Hepatocyte (in vitro differentiated cells): ENCODE measurements around the gene SMKR1. TPM values are rescaled to one million over a fixed set of nuclear protein-coding genes. Genes with fewer than 3 reads are reported as not detected.

Source experiments
- DNase-seq: peaks from one replicate; pipeline ENCODE4 v3.0.0-alpha.2; 2016; ENCODE audit warnings: low spot score
- H2AFZ ChIP-seq: fragments of 200-600 bp; sonication (generic); 2 replicates; pipeline ENCODE4 v1.6.0; 2016; ENCODE audit warnings: antibody characterized with exemption, mild to moderate bottlenecking
- H3K27ac ChIP-seq: fragments of 200-600 bp; sonication (generic); 2 replicates; pipeline ENCODE4 v1.5.1; 2016; ENCODE audit warnings: mild to moderate bottlenecking
- H3K27me3 ChIP-seq: fragments of 200-600 bp; sonication (generic); 2 replicates; pipeline ENCODE4 v1.6.1; 2016
- H3K36me3 ChIP-seq: fragments of 200-600 bp; sonication (generic); replicated peaks from 2 replicates; pipeline ENCODE4 v1.5.1; 2016; ENCODE audit warnings: low read depth; ENCODE audit not compliant: insufficient read depth
- H3K4me1 ChIP-seq: fragments of 200-600 bp; sonication (generic); 2 replicates; pipeline ENCODE4 v1.5.1; 2016; ENCODE audit warnings: mild to moderate bottlenecking, moderate library complexity; ENCODE audit not compliant: insufficient read depth
- H3K4me2 ChIP-seq: fragments of 200-600 bp; sonication (generic); 2 replicates; pipeline ENCODE4 v1.6.0; 2016
- H3K4me3 ChIP-seq: fragments of 200-600 bp; sonication (generic); 2 replicates; pipeline ENCODE4 v1.5.1; 2016; ENCODE audit warnings: mild to moderate bottlenecking
- H3K79me2 ChIP-seq: fragments of 200-600 bp; sonication (generic); 2 replicates; pipeline ENCODE4 v1.6.0; 2017; ENCODE audit warnings: mild to moderate bottlenecking
- H3K9me2 ChIP-seq: fragments of 200-600 bp; sonication (generic); replicated peaks from 2 replicates; pipeline ENCODE4 v1.6.0; 2017; ENCODE audit warnings: mild to moderate bottlenecking; ENCODE audit not compliant: insufficient read depth
- H3K9me3 ChIP-seq: fragments of 200-600 bp; sonication (generic); 2 replicates; pipeline ENCODE4 v1.5.1; 2016; ENCODE audit warnings: low read depth, mild to moderate bottlenecking
- H4K20me1 ChIP-seq: fragments of 200-600 bp; sonication (generic); 2 replicates; pipeline ENCODE4 v1.6.0; 2016; ENCODE audit warnings: mild to moderate bottlenecking; ENCODE audit not compliant: insufficient read depth, poor library complexity, severe bottlenecking
- EZH2 ChIP-seq: fragments of 200-600 bp; sonication (generic); IDR thresholded peaks from 2 replicates; pipeline ENCODE4 v1.6.1; 2016; ENCODE audit warnings: antibody characterized with exemption, mild to moderate bottlenecking, borderline replicate concordance
- EZH2phosphoT487 ChIP-seq: fragments of 200-600 bp; sonication (generic); IDR thresholded peaks from one replicate; pipeline ENCODE4 v1.6.1; 2018; ENCODE audit warnings: antibody characterized with exemption, mild to moderate bottlenecking, low read depth, moderate library complexity; ENCODE audit not compliant: unreplicated experiment, severe bottlenecking
- WGBS: methylation state at CpG from one replicate; pipeline ENCODE4 v1.1.6; 2016; ENCODE audit warnings: low lambda C conversion rate; ENCODE audit errors: missing lambda C conversion rate; 5-methylcytosine and 5-hydroxymethylcytosine counted together
- polyA plus RNA-seq: library from polyadenylated mRNA; unstranded; fragments of >200 nt; fragmentation: Nextera tagmentation; extraction: Ambion mirVana; gene quantifications from 2 replicates; pipeline ENCODE4 v1.2.1, GENCODE V29; 2016
- total RNA-seq: library from RNA; depleted of rRNA; stranded (reverse); fragments of >200 nt; gene quantifications from 2 replicates; pipeline ENCODE4 v1.2.3, GENCODE V29; 2014
- TF ChIP-seq, protein P1 (sequence below): fragments of 200-600 bp; sonication (generic); IDR thresholded peaks from 2 replicates; pipeline ENCODE4 v1.5.1; 2016; ENCODE audit warnings: antibody characterized with exemption, mild to moderate bottlenecking; ENCODE audit not compliant: poor library complexity

SMKR1 gene
- total and polyA plus RNA-seq, 2 experiments from 2014 or later = 0.37 TPM; not detected in 1

DNA sequence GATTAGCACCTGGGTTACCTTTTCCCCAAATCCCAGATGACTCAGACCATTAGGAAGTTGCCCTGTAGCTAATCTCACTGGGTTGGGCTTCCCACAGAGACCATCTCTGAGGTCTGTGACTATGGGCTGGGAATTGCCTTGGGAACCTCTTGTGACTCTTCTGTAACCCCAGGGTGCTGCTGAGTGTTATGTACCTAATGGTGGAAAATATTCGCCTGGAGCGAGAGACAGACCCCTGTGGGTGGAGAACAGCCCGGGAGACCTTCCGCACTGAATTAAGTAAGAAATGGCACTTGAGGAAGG is 48.1 kb upstream of the SMKR1 start:
- WGBS = 76% methylated on average over 4 of the region's 4 CpGs
- Histone ChIP-seq H3K27ac (no peak overlapping the region), H3K27me3 (no peaks in the 10 kb centered on the region), H4K20me1 (no peaks in the 10 kb centered on the region), H3K4me3 (no peak overlapping the region), H3K36me3 (no peaks in the 10 kb centered on the region), H3K9me3 (no peaks in the 10 kb centered on the region), H3K4me2 (no peak overlapping the region), H3K9me2 (no peaks in the 10 kb centered on the region), H3K4me1 (no peaks in the 10 kb centered on the region), H3K79me2 (no peaks in the 10 kb centered on the region), H2AFZ (no peak overlapping the region)
- no peak for DNase-seq
- TF ChIP-seq EZH2 (no peak), EZH2phosphoT487 (no peak)
- TF ChIP-seq, protein P1, sequence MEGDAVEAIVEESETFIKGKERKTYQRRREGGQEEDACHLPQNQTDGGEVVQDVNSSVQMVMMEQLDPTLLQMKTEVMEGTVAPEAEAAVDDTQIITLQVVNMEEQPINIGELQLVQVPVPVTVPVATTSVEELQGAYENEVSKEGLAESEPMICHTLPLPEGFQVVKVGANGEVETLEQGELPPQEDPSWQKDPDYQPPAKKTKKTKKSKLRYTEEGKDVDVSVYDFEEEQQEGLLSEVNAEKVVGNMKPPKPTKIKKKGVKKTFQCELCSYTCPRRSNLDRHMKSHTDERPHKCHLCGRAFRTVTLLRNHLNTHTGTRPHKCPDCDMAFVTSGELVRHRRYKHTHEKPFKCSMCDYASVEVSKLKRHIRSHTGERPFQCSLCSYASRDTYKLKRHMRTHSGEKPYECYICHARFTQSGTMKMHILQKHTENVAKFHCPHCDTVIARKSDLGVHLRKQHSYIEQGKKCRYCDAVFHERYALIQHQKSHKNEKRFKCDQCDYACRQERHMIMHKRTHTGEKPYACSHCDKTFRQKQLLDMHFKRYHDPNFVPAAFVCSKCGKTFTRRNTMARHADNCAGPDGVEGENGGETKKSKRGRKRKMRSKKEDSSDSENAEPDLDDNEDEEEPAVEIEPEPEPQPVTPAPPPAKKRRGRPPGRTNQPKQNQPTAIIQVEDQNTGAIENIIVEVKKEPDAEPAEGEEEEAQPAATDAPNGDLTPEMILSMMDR = no peak

DNA sequence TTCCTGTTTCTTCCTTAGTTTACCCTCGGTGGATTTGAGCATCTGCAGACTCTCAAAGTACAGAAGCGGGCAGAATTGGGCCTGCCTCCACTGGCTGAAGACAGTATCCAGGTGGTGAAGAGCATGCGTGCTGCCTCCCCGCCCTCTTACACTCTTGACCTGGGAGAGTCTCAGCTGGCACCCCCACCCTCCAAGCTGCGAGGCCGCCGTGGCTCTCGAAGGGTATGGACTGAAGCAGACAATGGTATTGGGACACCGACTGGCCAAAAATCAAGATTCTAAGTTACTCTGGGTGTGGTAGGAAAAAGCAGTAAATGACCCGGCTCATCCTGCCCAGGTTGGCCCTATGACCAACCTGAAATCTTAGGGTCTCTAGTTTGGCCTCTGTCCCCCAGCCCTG is 45.9 kb upstream of the SMKR1 start:
- Histone ChIP-seq H3K79me2 (no peaks in the 10 kb centered on the region), H3K4me1 (no peaks in the 10 kb centered on the region), H4K20me1 (no peaks in the 10 kb centered on the region), H3K9me2 (no peaks in the 10 kb centered on the region), H3K27ac (no peak overlapping the region), H3K4me3 (no peak overlapping the region), H3K36me3 (no peaks in the 10 kb centered on the region), H3K27me3 (no peaks in the 10 kb centered on the region), H3K4me2 (no peak overlapping the region), H2AFZ (no peak overlapping the region), H3K9me3 (no peaks in the 10 kb centered on the region)
- 98% methylated on average over 10 of the region's 10 CpGs for WGBS
- TF ChIP-seq, protein P1 = no peak
- TF ChIP-seq EZH2 (no peak), EZH2phosphoT487 (no peak)
- no peak for DNase-seq

DNA sequence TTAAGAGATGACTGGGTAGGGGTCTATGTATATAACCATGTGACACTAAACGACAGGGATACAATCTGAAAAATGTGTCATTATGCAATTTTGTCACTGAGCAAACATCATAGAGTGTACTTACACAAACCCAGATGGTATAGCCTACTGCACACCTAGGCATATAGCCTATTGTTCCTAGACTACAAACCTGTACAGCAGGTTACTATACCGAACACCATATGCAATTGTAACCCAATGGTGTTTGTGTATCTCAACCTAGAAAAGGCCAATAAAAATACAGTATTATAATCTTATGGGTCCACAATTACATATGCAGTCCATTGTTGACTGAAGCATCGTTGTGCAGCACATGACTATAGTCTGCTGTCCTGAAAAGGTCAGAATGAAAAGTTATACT is 45.2 kb upstream of the SMKR1 start:
- Histone ChIP-seq H3K4me2 (no peak overlapping the region), H3K27ac (no peak overlapping the region), H3K79me2 (no peaks in the 10 kb centered on the region), H3K9me2 (no peaks in the 10 kb centered on the region), H3K4me1 (no peaks in the 10 kb centered on the region), H2AFZ (no peak overlapping the region), H3K36me3 (no peaks in the 10 kb centered on the region), H3K4me3 (no peak overlapping the region), H4K20me1 (no peaks in the 10 kb centered on the region), H3K27me3 (no peaks in the 10 kb centered on the region), H3K9me3 (no peaks in the 10 kb centered on the region)
- TF ChIP-seq EZH2 = no peak
- TF ChIP-seq EZH2phosphoT487 = no peak
- TF ChIP-seq, protein P1 = no peak
- no peak for DNase-seq
- WGBS = 74% methylated on average over 3 of the region's 3 CpGs

DNA sequence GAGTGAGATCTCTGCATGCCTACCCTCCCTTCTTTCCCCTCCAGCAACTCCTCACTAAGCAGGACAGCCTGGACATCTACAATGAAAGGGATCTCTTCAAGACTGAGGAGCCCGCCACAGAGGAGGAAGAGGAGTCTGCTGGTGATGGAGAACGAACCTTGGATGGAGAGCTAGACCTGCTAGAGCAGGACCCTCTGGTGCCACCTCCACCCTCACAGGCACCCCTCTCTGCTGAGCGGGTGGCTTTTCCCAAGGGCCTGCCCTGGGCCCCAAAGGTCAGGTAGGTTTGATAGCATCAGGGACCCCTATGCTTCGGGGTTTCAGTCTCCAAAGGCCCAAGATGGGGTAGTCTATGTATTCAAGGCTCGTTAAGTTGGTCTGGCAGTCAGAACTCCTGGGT is 44.2 kb upstream of the SMKR1 start:
- no peaks in the 10 kb centered on the region for H3K9me2 ChIP-seq
- WGBS = 95% methylated on average over 5 of the region's 5 CpGs

More for the DNA sequence above, 44.2 kb upstream of the SMKR1 start:
- Histone ChIP-seq H2AFZ (no peak overlapping the region), H3K9me3 (no peaks in the 10 kb centered on the region), H3K27ac (no peak overlapping the region), H3K79me2 (no peaks in the 10 kb centered on the region), H3K36me3 (no peaks in the 10 kb centered on the region), H3K4me1 (no peaks in the 10 kb centered on the region), H3K27me3 (no peaks in the 10 kb centered on the region), H3K4me3 (no peak overlapping the region), H3K4me2 (no peak overlapping the region), H4K20me1 (no peaks in the 10 kb centered on the region)
- DNase-seq = no peak
- TF ChIP-seq, protein P1 = no peak
- TF ChIP-seq EZH2phosphoT487 = no peak
- TF ChIP-seq EZH2 = no peak
